PC-9 (cell line): Measurements from ENCODE around the gene BCL2L11.

Source experiments
- EZH2 ChIP-seq: fragments of 200-600 bp; sonication (generic); IDR thresholded peaks from 2 replicates; pipeline ENCODE4 v1.8.0; 2017; ENCODE audit warnings: antibody characterized with exemption, low read depth
- TF ChIP-seq, protein P1 (sequence below): fragments of 200-600 bp; sonication (generic); conservative IDR thresholded peaks from 2 replicates; pipeline ENCODE4 v1.6.1; 2017; ENCODE audit warnings: mixed run types, antibody characterized with exemption, mild to moderate bottlenecking, moderate library complexity

DNA sequence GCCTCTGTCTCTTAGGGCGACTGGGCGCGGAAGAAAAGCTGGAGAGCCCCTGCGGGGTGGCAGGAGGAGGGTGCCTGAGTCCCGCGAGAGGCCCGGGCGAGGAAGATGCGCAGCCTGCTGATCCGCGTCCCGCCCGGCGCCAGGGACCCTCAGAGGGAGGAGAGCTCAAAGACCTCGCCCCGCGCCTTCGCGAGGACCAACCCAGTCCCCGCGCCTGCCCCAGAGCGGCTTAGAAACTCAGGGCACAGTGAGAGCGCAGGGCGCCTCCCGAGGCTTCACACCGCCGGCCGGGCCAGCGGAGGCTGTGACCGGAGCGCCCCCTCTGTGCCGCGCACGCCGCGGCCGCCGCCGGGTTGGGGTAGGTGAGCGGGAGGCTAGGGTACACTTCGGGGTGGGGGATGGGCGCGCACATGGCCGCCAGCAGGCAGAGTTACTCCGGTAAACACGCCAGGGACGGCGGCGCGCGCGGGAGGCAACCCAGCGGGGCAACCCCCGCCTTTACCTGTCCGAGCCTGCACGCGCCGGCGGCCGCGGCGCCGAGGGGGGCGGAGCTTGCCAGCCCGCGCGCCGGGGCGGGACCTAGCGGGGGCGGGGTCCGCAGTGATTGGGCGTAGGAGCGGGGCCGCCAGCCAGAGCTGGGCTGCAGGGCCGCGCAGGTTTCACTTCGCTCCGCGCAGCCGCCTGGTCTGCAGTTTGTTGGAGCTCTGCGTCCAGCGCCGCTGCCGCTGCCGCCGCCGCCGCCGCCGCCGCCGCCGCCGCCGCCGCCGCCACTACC is at the start of gene BCL2L11:
- TF ChIP-seq, protein P1, sequence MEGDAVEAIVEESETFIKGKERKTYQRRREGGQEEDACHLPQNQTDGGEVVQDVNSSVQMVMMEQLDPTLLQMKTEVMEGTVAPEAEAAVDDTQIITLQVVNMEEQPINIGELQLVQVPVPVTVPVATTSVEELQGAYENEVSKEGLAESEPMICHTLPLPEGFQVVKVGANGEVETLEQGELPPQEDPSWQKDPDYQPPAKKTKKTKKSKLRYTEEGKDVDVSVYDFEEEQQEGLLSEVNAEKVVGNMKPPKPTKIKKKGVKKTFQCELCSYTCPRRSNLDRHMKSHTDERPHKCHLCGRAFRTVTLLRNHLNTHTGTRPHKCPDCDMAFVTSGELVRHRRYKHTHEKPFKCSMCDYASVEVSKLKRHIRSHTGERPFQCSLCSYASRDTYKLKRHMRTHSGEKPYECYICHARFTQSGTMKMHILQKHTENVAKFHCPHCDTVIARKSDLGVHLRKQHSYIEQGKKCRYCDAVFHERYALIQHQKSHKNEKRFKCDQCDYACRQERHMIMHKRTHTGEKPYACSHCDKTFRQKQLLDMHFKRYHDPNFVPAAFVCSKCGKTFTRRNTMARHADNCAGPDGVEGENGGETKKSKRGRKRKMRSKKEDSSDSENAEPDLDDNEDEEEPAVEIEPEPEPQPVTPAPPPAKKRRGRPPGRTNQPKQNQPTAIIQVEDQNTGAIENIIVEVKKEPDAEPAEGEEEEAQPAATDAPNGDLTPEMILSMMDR, result peak; percentile 59; the same call in 1 of the 2 replicates
- TF ChIP-seq EZH2, result no peak
